ENCODE results near the gene NR4A2. TPM values are rescaled to one million over a fixed set of nuclear protein-coding genes. Genes with fewer than 3 reads are reported as not detected.

NR4A2 gene
- 13.2 and 14.1 TPM in 2 replicates for total RNA-seq

DNA sequence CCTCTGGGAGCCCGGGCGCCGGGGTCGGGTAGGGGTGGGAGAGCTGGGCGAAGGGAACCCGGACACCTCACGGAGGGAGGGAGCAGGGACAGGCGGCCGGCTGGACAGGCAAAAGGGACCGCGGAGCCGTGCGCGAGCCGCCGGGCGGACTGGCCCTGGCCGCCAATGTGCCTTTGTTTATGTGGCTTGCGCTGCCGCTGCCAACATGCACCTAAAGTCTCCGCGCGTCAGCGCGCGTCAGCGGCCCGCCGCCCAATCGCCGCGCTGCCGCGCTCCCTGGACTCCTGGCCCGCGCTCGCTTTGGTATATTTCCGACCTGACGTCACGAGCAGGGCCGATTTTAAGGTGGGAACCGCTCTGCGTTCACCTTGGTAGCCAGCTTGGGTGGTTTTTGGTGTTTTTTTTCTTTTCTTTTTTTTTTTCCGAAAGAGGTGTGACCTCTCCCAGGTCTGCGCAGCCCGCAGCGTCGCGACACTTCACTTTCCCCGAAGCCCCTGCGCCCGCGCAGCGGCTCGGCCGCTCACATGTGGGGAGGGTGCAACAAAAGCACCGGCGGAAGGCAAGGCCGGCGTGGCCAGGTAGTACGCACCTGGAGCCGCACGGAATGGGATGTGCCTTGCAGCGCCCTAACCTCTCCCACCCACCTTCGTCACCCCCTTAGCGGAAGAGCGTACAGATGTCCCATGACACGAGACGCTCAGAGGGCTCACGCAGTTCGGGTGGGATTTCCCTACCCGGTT lies at the start of gene NR4A2:
TSS of gene NR4A2 (minus strand) at position 188 of the 740 bp plus-strand sequence. CDS start 2,535 bp downstream, outside the sequence.
- peak within 1 kb of the TSS; percentile 99 for H3K27ac Mint-ChIP-seq
- H3K4me1 Mint-ChIP-seq: peaks cover 50% of the 10 kb centered on the region
- peak; percentile 96 for DNase-seq
- H3K27me3 Mint-ChIP-seq: peaks cover 7% of the 10 kb centered on the region
- H3K4me3 Mint-ChIP-seq: peak within 1 kb of the TSS; percentile 81
- intact Hi-C loops (cut with micrococcal nuclease): loop anchor here (1.0 to 5.0 kb wide), 6 partner anchors 9 to 955 kb away; no protein-coding TSS in a partner anchor
- H3K36me3 Mint-ChIP-seq (ENCODE audit: low read depth): peaks cover 32% of the 10 kb centered on the region
- no peaks in the 10 kb centered on the region for H3K9me3 Mint-ChIP-seq

DNA sequence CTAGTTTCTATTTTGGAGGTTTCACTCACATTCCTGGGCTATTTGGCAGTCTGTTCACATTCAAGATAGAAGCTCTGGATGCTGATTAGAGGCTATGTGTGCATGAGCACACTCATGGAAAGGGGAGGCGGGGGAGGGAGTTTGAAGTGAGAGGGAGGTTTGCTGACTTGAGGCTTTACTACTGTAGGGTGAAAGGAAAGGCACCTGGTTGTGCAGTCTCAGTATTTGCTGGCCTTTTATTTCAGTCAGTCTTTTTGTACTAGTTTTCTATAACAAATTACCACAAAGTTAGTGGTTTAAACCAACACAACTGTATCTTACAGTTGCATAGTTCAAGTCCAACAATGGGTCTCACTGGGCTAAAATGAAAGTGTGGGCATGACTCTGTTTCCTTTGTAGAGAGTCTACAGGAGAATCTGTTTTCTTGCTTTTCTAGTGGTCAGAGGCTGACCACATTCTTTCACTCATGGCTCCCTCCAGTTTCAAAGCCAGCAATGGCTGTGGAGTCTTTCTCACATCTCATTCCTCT lies 47.7 kb upstream of the NR4A2 start:
- DNase-seq: no peak
- intact Hi-C loops (cut with micrococcal nuclease): loop anchor here (1.0 to 10.0 kb wide), 3 partner anchors 20 to 55 kb away; partner anchors contain the start of gene GPD2
- Mint-ChIP-seq H3K4me3 (no peak overlapping the region), H3K27me3 (no peaks in the 10 kb centered on the region), H3K4me1 (peaks cover 29% of the 10 kb centered on the region), H3K27ac (peak overlapping the region; percentile 56), H3K36me3 (ENCODE audit: low read depth) (no peaks in the 10 kb centered on the region), H3K9me3 (peaks cover 8% of the 10 kb centered on the region)

DNA sequence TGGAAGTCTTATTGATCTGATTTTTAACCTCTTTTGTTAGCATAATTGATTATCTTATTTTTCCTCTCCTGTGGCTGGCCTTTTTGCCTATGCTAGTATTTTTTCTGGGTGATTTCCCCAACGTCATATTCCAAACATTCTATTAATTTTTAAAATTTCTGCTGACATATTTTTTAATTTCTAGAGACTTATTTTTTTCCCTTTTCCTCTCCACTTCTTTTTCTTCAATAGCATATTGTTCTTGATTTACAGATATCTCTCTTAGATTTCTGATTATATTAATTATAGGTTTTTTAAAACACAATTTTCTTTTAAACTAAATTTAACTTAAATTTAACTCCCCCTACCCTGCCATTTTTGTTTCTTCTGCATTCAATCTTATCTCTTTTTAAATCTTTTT lies 47.2 kb upstream of the NR4A2 start:
- no peaks in the 10 kb centered on the region for H3K27me3 Mint-ChIP-seq
- intact Hi-C loops (cut with micrococcal nuclease): loop anchor here (1.0 to 10.0 kb wide), 3 partner anchors 21 to 55 kb away; partner anchors contain the start of gene GPD2
- peaks cover 25% of the 10 kb centered on the region for H3K4me1 Mint-ChIP-seq

DNA sequence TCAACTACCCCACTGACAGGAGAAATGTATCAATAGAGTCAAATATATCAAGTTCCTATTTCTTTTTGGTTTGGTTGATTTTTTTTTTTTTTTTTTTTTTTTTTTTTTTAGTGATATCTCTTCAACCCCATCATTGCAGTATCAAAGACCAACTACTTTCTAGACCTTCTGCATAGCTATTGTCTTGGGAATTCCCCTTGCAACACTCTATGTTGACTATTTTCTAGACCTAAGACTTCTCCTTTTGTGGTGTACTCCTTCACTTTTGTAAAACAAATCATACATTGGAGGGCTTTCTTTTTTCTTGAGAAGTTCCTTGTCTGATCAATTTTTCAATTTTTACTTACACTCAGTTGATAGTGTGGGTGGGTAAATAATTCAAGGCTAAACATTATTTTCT lies 46.5 kb upstream of the NR4A2 start:
- intact Hi-C loops (cut with micrococcal nuclease): no loop called here
- Mint-ChIP-seq H3K27me3 (no peaks in the 10 kb centered on the region), H3K9me3 (peaks cover 8% of the 10 kb centered on the region), H3K27ac (no peak overlapping the region), H3K4me1 (peaks cover 22% of the 10 kb centered on the region), H3K36me3 (ENCODE audit: low read depth) (no peaks in the 10 kb centered on the region), H3K4me3 (no peak overlapping the region)
- no peak for DNase-seq

More for the DNA sequence above, 47.2 kb upstream of the NR4A2 start:
- DNase-seq: no peak
- Mint-ChIP-seq H3K36me3 (ENCODE audit: low read depth) (no peaks in the 10 kb centered on the region), H3K9me3 (peaks cover 8% of the 10 kb centered on the region), H3K4me3 (no peak overlapping the region), H3K27ac (peak overlapping the region; percentile 39)

DNA sequence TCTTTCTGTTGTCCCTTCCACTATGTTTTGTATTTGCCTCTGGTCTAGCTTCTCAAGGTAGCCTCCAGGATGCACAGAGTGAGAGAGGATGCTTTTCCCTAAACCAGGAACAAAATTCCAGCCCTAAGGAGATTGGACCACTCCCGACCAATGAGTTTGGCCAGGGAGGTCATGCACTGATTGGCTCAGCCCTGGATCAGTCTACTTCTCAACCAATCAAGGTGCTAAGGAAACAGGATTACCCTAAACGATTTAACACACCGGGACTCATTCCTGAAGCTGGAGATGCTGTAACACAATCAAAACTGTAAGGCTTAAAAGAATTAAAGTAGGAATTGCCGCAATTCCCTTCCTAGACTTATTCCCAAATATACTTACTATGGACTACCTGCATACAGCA lies 34.2 kb upstream of the NR4A2 start:
- no peaks in the 10 kb centered on the region for H3K4me1 Mint-ChIP-seq
- peaks cover 3% of the 10 kb centered on the region for H3K27me3 Mint-ChIP-seq
- H3K36me3 Mint-ChIP-seq (ENCODE audit: low read depth): no peaks in the 10 kb centered on the region
- no peak for DNase-seq
- no peaks in the 10 kb centered on the region for H3K9me3 Mint-ChIP-seq
- no peak overlapping the region for H3K27ac Mint-ChIP-seq
- no peak overlapping the region for H3K4me3 Mint-ChIP-seq
- intact Hi-C loops (cut with micrococcal nuclease): no loop called here

DNA sequence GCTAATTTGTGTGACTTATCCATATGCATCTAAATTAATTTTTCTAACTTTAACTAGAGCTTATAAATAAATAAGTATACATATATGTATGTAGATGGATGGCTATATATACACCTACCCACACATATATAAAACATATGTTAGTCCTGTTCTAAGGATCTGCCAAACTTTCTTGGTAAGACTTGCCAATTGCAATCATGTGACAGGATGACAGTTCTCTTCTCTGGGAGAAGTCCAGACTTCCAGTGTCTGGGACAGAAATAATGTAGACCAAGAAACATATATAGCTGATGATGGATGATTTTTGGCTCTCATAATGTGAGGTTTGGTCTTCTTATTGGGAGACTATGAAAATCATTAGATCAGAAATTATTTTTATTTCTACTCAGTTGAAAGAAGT lies 30.6 kb upstream of the NR4A2 start:
- intact Hi-C loops (cut with micrococcal nuclease): no loop called here
- no peaks in the 10 kb centered on the region for H3K4me1 Mint-ChIP-seq
- no peak overlapping the region for H3K4me3 Mint-ChIP-seq
- H3K27ac Mint-ChIP-seq: no peak overlapping the region
- no peak for DNase-seq
- peaks cover 3% of the 10 kb centered on the region for H3K27me3 Mint-ChIP-seq
- no peaks in the 10 kb centered on the region for H3K36me3 Mint-ChIP-seq (ENCODE audit: low read depth)
- H3K9me3 Mint-ChIP-seq: no peaks in the 10 kb centered on the region

DNA sequence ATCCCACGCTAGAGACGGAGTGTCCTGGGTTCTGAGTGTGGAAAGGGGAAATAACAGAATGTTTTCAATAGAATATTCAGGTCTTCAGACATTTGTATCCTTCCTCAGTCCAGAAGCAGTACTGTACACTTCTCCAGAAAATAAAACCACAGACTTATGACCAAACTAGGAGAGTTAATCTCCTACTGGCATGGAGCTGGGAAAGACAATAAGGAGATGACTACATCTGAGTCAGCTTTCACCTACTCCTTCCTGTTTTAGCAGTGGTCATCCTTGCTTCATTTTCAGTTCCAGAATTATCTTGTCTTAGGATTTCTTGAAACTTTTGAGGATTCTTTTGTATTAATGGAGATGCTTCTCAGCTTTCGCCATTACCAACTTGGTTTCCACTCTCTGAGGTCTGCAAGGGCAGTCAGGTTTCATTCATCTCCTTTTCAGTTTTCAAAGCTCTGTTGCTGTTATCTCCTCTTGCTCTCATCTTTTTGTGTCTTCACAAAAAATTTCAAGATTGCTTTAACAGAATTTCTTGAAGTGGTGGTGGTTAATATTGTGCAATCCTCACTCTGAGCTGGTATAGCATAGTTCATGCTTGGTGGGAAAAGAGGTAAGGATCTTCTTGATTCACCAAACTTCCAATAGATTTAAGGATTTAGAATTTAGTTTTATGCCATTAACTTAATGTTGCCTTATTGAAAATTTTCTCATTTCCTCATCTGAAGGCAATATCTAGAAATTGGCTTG lies 23.7 kb upstream of the NR4A2 start:
- H3K27me3 Mint-ChIP-seq: peaks cover 7% of the 10 kb centered on the region
- no peaks in the 10 kb centered on the region for H3K4me1 Mint-ChIP-seq
- no peaks in the 10 kb centered on the region for H3K9me3 Mint-ChIP-seq
- H3K27ac Mint-ChIP-seq: no peak overlapping the region
- H3K36me3 Mint-ChIP-seq (ENCODE audit: low read depth): no peaks in the 10 kb centered on the region
- intact Hi-C loops (cut with micrococcal nuclease): no loop called here
- no peak for DNase-seq
- H3K4me3 Mint-ChIP-seq: no peak overlapping the region

DNA sequence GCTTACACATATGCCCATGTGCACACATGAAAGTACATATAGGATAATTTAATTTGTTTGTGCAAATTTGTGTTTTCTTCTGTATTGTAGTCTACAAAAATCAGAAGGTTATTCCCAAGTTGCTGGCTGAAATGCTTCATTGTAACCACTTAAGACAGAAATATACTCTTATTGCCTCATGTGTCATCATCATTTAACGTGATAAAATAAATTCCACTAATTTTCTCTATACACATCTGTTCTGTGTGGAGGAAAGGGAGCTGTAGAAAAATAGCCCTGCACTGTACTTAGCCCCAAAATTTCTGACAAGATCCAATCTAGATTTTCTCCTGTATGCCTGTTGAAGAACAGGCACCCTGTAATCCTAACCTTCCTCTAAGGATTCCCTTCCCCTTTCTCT lies 20.4 kb upstream of the NR4A2 start:
- Mint-ChIP-seq H3K9me3 (no peaks in the 10 kb centered on the region), H3K36me3 (ENCODE audit: low read depth) (no peaks in the 10 kb centered on the region), H3K4me1 (peaks cover 4% of the 10 kb centered on the region), H3K4me3 (no peak overlapping the region), H3K27ac (no peak overlapping the region), H3K27me3 (peaks cover 4% of the 10 kb centered on the region)
- no peak for DNase-seq
- intact Hi-C loops (cut with micrococcal nuclease): no loop called here

DNA sequence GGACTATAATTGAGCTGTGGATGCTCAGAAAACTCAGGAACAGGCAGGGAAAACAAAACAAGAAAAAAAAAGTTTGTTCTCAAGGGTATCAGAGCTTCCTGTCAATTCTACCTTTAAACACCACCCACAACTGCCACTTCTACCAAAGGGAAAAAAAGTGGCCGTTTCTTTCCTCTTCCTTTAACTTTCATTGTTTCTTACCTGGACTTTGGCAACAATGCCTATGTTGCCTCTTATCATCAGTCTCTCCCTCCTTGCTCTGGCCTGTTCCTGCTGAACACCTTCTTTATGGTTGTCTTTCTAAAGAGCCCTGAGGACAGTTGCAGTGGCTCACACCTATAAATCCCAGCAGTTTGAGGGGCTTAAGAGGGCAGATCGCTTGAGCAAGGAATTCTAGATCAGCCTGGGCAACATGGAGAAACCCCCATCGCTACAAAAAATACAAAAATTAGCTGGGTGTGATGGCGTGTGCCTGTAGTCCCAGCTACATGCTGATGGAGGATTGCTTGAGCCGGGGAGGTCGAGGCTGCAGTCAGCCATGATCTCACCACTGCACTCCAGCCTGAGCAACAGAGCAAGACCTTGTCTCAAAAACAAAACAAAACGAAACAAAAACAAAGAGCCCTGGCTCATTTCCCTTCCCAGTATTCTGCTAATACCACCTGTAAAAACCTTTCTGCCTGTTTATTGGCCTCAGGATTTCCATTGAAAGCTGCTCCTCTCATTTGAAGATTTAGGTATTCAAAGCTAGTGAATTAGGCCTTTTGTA lies 18.0 kb upstream of the NR4A2 start:
- no peak overlapping the region for H3K4me3 Mint-ChIP-seq
- H3K27me3 Mint-ChIP-seq: peaks cover 4% of the 10 kb centered on the region
- H3K27ac Mint-ChIP-seq: no peak overlapping the region
- intact Hi-C loops (cut with micrococcal nuclease): no loop called here
- H3K36me3 Mint-ChIP-seq (ENCODE audit: low read depth): no peaks in the 10 kb centered on the region
- no peak for DNase-seq
- peaks cover 4% of the 10 kb centered on the region for H3K4me1 Mint-ChIP-seq
- no peaks in the 10 kb centered on the region for H3K9me3 Mint-ChIP-seq

DNA sequence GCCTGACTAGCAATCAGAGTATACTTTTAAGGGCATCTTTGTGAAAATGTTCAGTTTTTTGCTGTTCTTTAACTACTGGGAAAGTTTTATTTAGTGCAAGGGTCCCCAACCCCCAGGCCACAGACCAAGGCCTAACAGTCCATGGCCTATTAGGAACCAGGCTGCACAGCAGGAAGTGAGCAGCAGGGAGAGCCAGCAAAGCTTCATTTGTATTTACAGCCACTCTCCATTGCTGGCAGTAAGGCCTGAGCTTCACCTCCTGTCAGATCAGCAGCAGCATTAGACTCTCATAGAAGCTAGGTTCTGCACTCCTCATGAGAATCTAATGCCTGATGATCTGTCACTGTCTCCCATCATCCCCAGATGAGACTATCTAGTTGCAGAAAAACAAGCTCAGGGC lies 17.1 kb upstream of the NR4A2 start:
- no peak for DNase-seq
- Mint-ChIP-seq H3K4me1 (peaks cover 9% of the 10 kb centered on the region), H3K36me3 (ENCODE audit: low read depth) (no peaks in the 10 kb centered on the region), H3K27me3 (peaks cover 4% of the 10 kb centered on the region), H3K27ac (no peak overlapping the region), H3K4me3 (no peak overlapping the region), H3K9me3 (no peaks in the 10 kb centered on the region)
- intact Hi-C loops (cut with micrococcal nuclease): no loop called here

DNA sequence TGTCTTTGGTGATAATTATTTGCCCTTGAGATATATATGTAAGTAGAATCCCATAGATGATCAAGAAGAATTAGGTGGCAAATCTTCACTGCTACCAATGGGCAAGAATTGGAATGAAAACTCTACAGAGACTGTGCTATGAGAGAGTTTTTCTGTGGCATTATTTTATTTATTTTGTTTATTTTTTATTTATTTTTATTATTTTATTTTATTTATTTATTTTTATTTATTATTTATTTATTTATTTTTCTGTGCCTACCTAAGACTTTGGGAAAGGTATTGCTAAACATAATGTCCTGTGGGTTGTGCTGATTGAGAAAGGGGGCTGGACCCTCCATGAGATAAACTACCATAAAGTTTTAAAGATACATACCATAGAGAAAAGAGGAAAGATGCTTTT lies 16.6 kb upstream of the NR4A2 start:
- no peak overlapping the region for H3K27ac Mint-ChIP-seq
- intact Hi-C loops (cut with micrococcal nuclease): no loop called here
- peaks cover 13% of the 10 kb centered on the region for H3K4me1 Mint-ChIP-seq
- no peaks in the 10 kb centered on the region for H3K9me3 Mint-ChIP-seq
- peaks cover 4% of the 10 kb centered on the region for H3K27me3 Mint-ChIP-seq
- H3K4me3 Mint-ChIP-seq: no peak overlapping the region
- no peaks in the 10 kb centered on the region for H3K36me3 Mint-ChIP-seq (ENCODE audit: low read depth)
- DNase-seq: no peak

DNA sequence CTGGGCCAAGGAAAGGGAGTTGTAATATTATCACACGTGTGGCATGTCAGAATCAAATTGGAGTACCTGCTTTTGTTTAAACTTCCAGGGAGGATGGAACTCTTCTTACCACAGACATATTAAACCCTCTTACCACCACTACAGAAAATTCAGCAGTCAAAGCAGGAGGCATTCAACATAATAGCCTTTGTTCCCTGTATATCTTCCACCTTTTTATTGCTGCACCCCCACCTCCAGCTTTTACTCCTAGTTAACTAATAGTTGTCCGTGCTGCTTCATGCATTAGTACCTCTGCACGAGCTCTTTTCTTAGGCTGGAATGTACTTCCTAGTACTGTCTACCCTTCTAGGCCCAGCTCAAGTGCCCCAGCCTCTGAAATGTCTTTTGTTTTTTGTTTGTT lies 14.9 kb upstream of the NR4A2 start:
- Mint-ChIP-seq H3K4me1 (peaks cover 23% of the 10 kb centered on the region), H3K36me3 (ENCODE audit: low read depth) (no peaks in the 10 kb centered on the region), H3K9me3 (no peaks in the 10 kb centered on the region), H3K27ac (no peak overlapping the region), H3K4me3 (no peak overlapping the region), H3K27me3 (no peaks in the 10 kb centered on the region)
- DNase-seq: no peak
- intact Hi-C loops (cut with micrococcal nuclease): no loop called here

DNA sequence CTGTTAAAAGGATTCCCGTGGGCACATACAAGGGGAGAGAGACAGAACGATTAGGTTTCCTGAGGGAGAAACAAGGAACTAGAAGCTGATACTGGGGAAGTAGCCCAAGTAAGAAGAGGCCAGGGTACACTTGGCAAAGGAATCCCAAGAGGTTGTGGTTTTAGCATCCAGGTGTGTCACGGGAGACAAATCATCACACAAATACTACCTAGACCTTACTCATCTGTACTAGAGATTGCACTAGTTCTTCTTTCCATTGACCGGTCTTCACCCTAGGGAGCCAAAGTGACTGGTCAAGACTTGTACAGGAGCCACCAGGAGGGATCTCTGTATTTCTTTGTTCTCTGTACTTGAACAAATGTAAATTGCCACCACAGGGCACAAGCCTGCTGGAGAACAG lies 14.2 kb upstream of the NR4A2 start:
- H3K9me3 Mint-ChIP-seq: no peaks in the 10 kb centered on the region
- peaks cover 23% of the 10 kb centered on the region for H3K4me1 Mint-ChIP-seq
- no peak for DNase-seq
- intact Hi-C loops (cut with micrococcal nuclease): no loop called here
- H3K36me3 Mint-ChIP-seq (ENCODE audit: low read depth): no peaks in the 10 kb centered on the region
- no peak overlapping the region for H3K4me3 Mint-ChIP-seq
- no peak overlapping the region for H3K27ac Mint-ChIP-seq
- no peaks in the 10 kb centered on the region for H3K27me3 Mint-ChIP-seq

Data from activated CD4-positive, alpha-beta T cell treated with anti-CD3 and anti-CD28 coated beads, Interleukin-2, amount 10 ng/mL, durations not matched to agents 24 days and 14 days (primary cell).